ENCODE data around the gene STIM2. TPM values are rescaled to one million over a fixed set of nuclear protein-coding genes. Genes with fewer than 3 reads are reported as not detected.

STIM2 gene
- total and polyA plus RNA-seq, 2 of the 4 experiments (the other 2 are of a cell fraction), result 16.1 to 27.6 TPM

DNA sequence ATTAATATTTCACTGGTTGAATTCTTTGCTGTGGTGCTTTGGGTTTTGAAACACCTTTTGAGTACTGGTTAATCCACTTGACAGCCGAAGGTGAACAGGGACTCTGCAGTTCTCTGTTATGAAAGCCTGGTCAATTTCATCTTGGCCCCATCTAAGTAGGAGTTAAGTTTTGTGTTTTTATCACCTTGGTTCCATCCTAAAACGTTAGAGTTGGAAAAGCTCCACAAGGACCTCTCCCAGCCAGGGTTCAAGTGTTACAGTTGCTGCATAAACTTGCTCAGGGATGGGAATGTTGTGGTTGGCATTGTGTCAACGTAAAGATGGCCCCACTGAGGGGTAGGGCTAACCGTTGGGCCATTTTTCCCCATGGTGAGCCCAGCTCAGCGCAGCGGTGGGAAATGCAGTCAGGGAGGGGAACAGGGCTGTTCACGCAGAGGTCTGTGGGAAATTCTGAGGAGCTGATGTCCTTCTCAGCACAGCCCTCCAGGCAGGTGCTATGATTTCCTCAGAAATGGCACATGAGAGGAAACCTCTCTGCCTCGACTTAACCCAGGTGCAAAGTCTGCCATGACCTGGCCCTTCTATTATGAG lies 188.7 kb downstream of the STIM2 start:
- peaks cover 27% of the 10 kb centered on the region for H3K27me3 ChIP-seq (ENCODE audit: control insufficient read depth, insufficient read depth, low read length)
- in situ Hi-C loops (cut with MboI; ENCODE audit: low sequenced_read_pairs), result no loop called here
- no peak overlapping the region for H2BK5ac ChIP-seq (ENCODE audit: low read depth, low read length, poor library complexity, severe bottlenecking)
- no peak overlapping the region for H3K4me3 ChIP-seq (ENCODE audit: insufficient read depth, low read depth, low read length)
- H2BK15ac ChIP-seq (ENCODE audit: low read depth, low read length), result no peak overlapping the region
- no peak overlapping the region for H3K4ac ChIP-seq (ENCODE audit: low read depth, low read length)
- no peak overlapping the region for H3K18ac ChIP-seq (ENCODE audit: low read depth, low read length)
- no peaks in the 10 kb centered on the region for H3K36me3 ChIP-seq (ENCODE audit: control insufficient read depth, insufficient read depth, low read length)
- intact Hi-C loops (cut with micrococcal nuclease), result loop anchor here (2.0 kb wide), 1 partner anchor 269 kb away; no protein-coding TSS in a partner anchor
- ATAC-seq (ENCODE audit: low read depth), result no peak
- no peak overlapping the region for H3K9ac ChIP-seq (ENCODE audit: low read depth, low read length)
- no peaks in the 10 kb centered on the region for H4K20me1 ChIP-seq (ENCODE audit: insufficient read depth, low read length)
- no peak overlapping the region for H2BK120ac ChIP-seq (ENCODE audit: low read depth, low read length)
- ChIA-PET POLR2A (ENCODE audit: unreplicated experiment) (no interaction called here), CTCF (interaction anchor here (1.1 kb wide), 1 partner anchor 125 kb away, joined by 3 read pairs; no protein-coding TSS in a partner anchor)
- TF ChIP-seq FOS (IDR thresholded peaks at IDR 0.05; ENCODE audit: low read depth, low read length) (no peak), BHLHE40 (IDR thresholded peaks at IDR 0.05; ENCODE audit: low read depth, low read length) (no peak), ELK1 (IDR thresholded peaks at IDR 0.05; ENCODE audit: borderline replicate concordance, low read depth, low read length) (no peak), SMC3 (IDR thresholded peaks at IDR 0.05; ENCODE audit: low read depth, low read length) (no peak), CHD1 (IDR thresholded peaks at IDR 0.05; ENCODE audit: low read depth, low read length) (no peak), RFX5 (IDR thresholded peaks at IDR 0.05; ENCODE audit: low read depth, low read length) (no peak), NFE2L2 (IDR thresholded peaks at IDR 0.05; ENCODE audit: low read depth, low read length) (no peak), CEBPB (IDR thresholded peaks at IDR 0.05; ENCODE audit: low read depth, low read length) (no peak)
- TF ChIP-seq, protein P1, sequence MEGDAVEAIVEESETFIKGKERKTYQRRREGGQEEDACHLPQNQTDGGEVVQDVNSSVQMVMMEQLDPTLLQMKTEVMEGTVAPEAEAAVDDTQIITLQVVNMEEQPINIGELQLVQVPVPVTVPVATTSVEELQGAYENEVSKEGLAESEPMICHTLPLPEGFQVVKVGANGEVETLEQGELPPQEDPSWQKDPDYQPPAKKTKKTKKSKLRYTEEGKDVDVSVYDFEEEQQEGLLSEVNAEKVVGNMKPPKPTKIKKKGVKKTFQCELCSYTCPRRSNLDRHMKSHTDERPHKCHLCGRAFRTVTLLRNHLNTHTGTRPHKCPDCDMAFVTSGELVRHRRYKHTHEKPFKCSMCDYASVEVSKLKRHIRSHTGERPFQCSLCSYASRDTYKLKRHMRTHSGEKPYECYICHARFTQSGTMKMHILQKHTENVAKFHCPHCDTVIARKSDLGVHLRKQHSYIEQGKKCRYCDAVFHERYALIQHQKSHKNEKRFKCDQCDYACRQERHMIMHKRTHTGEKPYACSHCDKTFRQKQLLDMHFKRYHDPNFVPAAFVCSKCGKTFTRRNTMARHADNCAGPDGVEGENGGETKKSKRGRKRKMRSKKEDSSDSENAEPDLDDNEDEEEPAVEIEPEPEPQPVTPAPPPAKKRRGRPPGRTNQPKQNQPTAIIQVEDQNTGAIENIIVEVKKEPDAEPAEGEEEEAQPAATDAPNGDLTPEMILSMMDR (conservative IDR thresholded peaks at IDR 0.05; ENCODE audit: low read depth, low read length), result no peak
- WGBS, 2 experiments (ENCODE audit: extremely low coverage in 2 of 2, insufficient read length in 1 of 2), result no CpG with 5 or more reads among the region's 8 CpGs
- no peak for DNase-seq
- no peak overlapping the region for H3K56ac ChIP-seq (ENCODE audit: extremely low read depth, insufficient read depth, low read length)
- H2BK20ac ChIP-seq (ENCODE audit: low read depth, low read length), result no peak overlapping the region
- no peak overlapping the region for H2AK5ac ChIP-seq (ENCODE audit: low read depth, low read length)
- H3K4me1 ChIP-seq (ENCODE audit: control insufficient read depth, insufficient read depth, low read length), result no peaks in the 10 kb centered on the region
- H3K79me1 ChIP-seq (ENCODE audit: low read depth in 1 of 2, low read length in 2 of 2), result no peaks in the 10 kb centered on the region
- H3K23ac ChIP-seq (ENCODE audit: low read depth, low read length), result no peak overlapping the region
- 0 out of 2 replicates have a peak, but pooled peaks cover 1% of the 10 kb centered on the region for H3K9me3 ChIP-seq (ENCODE audit: control insufficient read depth, insufficient read depth, low read length)
- H2AFZ ChIP-seq (replicated peaks; ENCODE audit: low read length, poor library complexity), result no peak overlapping the region
- H4K5ac ChIP-seq (ENCODE audit: low read depth, low read length), result no peak overlapping the region
- BruUV-seq (replicated peaks), result no TSS peak
- no peak overlapping the region for H3K4me2 ChIP-seq (ENCODE audit: low read depth, low read length)
- H4K91ac ChIP-seq (ENCODE audit: insufficient read depth, low read depth, low read length), result no peak overlapping the region
- H2AK9ac ChIP-seq (replicated peaks; ENCODE audit: low read depth, low read length, poor library complexity), result no peak overlapping the region
- dilution Hi-C loops (cut with HindIII; ENCODE audit: low sequenced_read_pairs, unreplicated experiment), result no loop called here
- no peak overlapping the region for H3K14ac ChIP-seq (replicated peaks; ENCODE audit: low read depth, low read length)
- H3K9me1 ChIP-seq (ENCODE audit: insufficient read depth, low read length), result no peaks in the 10 kb centered on the region
- no peak overlapping the region for H3K27ac ChIP-seq (ENCODE audit: insufficient read depth, low read length)
- no peak overlapping the region for H4K8ac ChIP-seq (ENCODE audit: low read depth in 2 of 2, low read length in 2 of 2)
